H9 (cell line): ENCODE measurements around the gene ZSWIM1. TPM values are rescaled to one million over a fixed set of nuclear protein-coding genes. Genes with fewer than 3 reads are reported as not detected.

Source experiments
- DNase-seq: peaks from one replicate; pipeline ENCODE4 v3.0.0-alpha.2; 2017
- H2AFZ ChIP-seq: one replicate; pipeline ENCODE4 v1.6.1; 2013; ENCODE audit warnings: mild to moderate bottlenecking, low read length, control low read depth, moderate library complexity
- H2AK5ac ChIP-seq: 2 replicates; pipeline ENCODE4 v1.6.1; 2013; ENCODE audit warnings: low read length, control low read depth, mixed read lengths; ENCODE audit not compliant: insufficient read length
- H2BK120ac ChIP-seq: one replicate; pipeline ENCODE4 v1.6.1; 2013; ENCODE audit warnings: low read depth, mild to moderate bottlenecking, low read length, control low read depth, inconsistent platforms; ENCODE audit not compliant: poor library complexity, severe bottlenecking
- H2BK12ac ChIP-seq: 2 replicates; pipeline ENCODE4 v1.6.1; 2013; ENCODE audit warnings: low read length, control low read depth, mixed read lengths, low read depth; ENCODE audit not compliant: insufficient read length
- H2BK15ac ChIP-seq: 2 replicates; pipeline ENCODE4 v1.6.1; 2013; ENCODE audit warnings: low read depth, low read length, control low read depth
- H2BK20ac ChIP-seq: one replicate; pipeline ENCODE4 v1.6.1; 2013; ENCODE audit warnings: low read depth, mild to moderate bottlenecking, low read length, control low read depth, inconsistent platforms; ENCODE audit not compliant: poor library complexity, severe bottlenecking
- H2BK5ac ChIP-seq: 2 replicates; pipeline ENCODE4 v1.6.1; 2013; ENCODE audit warnings: low read length, control low read depth, mixed read lengths; ENCODE audit not compliant: insufficient read length
- H3K14ac ChIP-seq: 2 replicates; pipeline ENCODE4 v1.6.1; 2013; ENCODE audit warnings: low read length, control low read depth; ENCODE audit not compliant: insufficient read depth
- H3K18ac ChIP-seq: 2 replicates; pipeline ENCODE4 v1.6.1; 2013; ENCODE audit warnings: low read depth, mild to moderate bottlenecking, mixed read lengths, low read length, control low read depth; ENCODE audit not compliant: insufficient read length
- H3K23ac ChIP-seq: 2 replicates; pipeline ENCODE4 v1.6.1; 2013; ENCODE audit warnings: low read length, control low read depth, mixed read lengths, low read depth; ENCODE audit not compliant: insufficient read length
- H3K23me2 ChIP-seq: 2 replicates; pipeline ENCODE4 v1.6.1; 2013; ENCODE audit warnings: low read depth, mild to moderate bottlenecking, mixed read lengths, low read length, control low read depth; ENCODE audit not compliant: insufficient read length, poor library complexity, severe bottlenecking
- H3K27ac ChIP-seq: 2 replicates; pipeline ENCODE4 v1.5.1; 2013; ENCODE audit warnings: low read length, control low read depth, mixed read lengths, low read depth; ENCODE audit not compliant: insufficient read length
- H3K27me3 ChIP-seq: 2 replicates; pipeline ENCODE4 v1.6.1; 2013; ENCODE audit warnings: low read length, control low read depth, inconsistent platforms; ENCODE audit not compliant: insufficient read depth
- H3K4ac ChIP-seq: 2 replicates; pipeline ENCODE4 v1.6.1; 2013; ENCODE audit warnings: low read depth, mild to moderate bottlenecking, control low read depth, inconsistent platforms, low read length, moderate library complexity
- H3K4me1 ChIP-seq: 2 replicates; pipeline ENCODE4 v1.6.1; 2013; ENCODE audit warnings: low read length, control low read depth, inconsistent platforms; ENCODE audit not compliant: insufficient read depth
- H3K4me2 ChIP-seq: 2 replicates; pipeline ENCODE4 v1.6.1; 2013; ENCODE audit warnings: low read length, control low read depth, mixed read lengths; ENCODE audit not compliant: insufficient read length, insufficient read depth
- H3K56ac ChIP-seq: 2 replicates; pipeline ENCODE4 v1.6.1; 2013; ENCODE audit warnings: low read depth, mild to moderate bottlenecking, mixed read lengths, low read length, control low read depth; ENCODE audit not compliant: insufficient read length
- H3K79me1 ChIP-seq: 2 replicates; pipeline ENCODE4 v1.6.1; 2013; ENCODE audit warnings: low read depth, mild to moderate bottlenecking, moderate library complexity, low read length, control low read depth, inconsistent platforms; ENCODE audit not compliant: insufficient read depth, poor library complexity, severe bottlenecking
- H3K79me2 ChIP-seq: 2 replicates; pipeline ENCODE4 v1.6.1; 2013; ENCODE audit warnings: low read length, control low read depth, inconsistent platforms; ENCODE audit not compliant: insufficient read depth
- H3K9ac ChIP-seq: 2 replicates; pipeline ENCODE4 v1.6.1; 2013; ENCODE audit warnings: low read length, control low read depth, mixed read lengths; ENCODE audit not compliant: insufficient read length; ENCODE audit errors: extremely low read depth
- H3K9me3 ChIP-seq: one replicate; pipeline ENCODE4 v1.6.1; 2013; ENCODE audit warnings: low read depth, low read length, inconsistent platforms; ENCODE audit not compliant: control insufficient read depth
- H3T11ph ChIP-seq: one replicate; pipeline ENCODE4 v1.6.1; 2013; ENCODE audit warnings: mild to moderate bottlenecking, low read length, control low read depth, inconsistent platforms
- H4K20me1 ChIP-seq: one replicate; pipeline ENCODE4 v1.6.1; 2013; ENCODE audit not compliant: control insufficient read depth, insufficient read length, insufficient read depth
- H4K5ac ChIP-seq: 2 replicates; pipeline ENCODE4 v1.6.1; 2013; ENCODE audit warnings: low read depth, mild to moderate bottlenecking, mixed read lengths, low read length, control low read depth; ENCODE audit not compliant: insufficient read length
- H4K8ac ChIP-seq: replicated peaks from 2 replicates; pipeline ENCODE4 v1.6.1; 2013; ENCODE audit warnings: low read length, control low read depth, mixed read lengths, low read depth; ENCODE audit not compliant: insufficient read length
- H4K91ac ChIP-seq: 2 replicates; pipeline ENCODE4 v1.6.1; 2013; ENCODE audit warnings: low read depth, mild to moderate bottlenecking, moderate library complexity, mixed read lengths, low read length, control low read depth; ENCODE audit not compliant: insufficient read length
- H3K27ac Mint-ChIP-seq, 3 experiments: 2 replicates in 2 of 3; 3 replicates in 1 of 3; pipeline ENCODE4 v1.8.0; 2020 to 2021; ENCODE audit warnings: mixed read lengths in 3 of 3, mild to moderate bottlenecking in 1 of 3, moderate library complexity in 1 of 3
- H3K27me3 Mint-ChIP-seq: 2 replicates; pipeline ENCODE4 v1.8.0; 2021; ENCODE audit warnings: low read depth, mild to moderate bottlenecking, moderate library complexity, mixed read lengths
- H3K36me3 Mint-ChIP-seq, 3 experiments: 2 replicates in 2 of 3; 3 replicates in 1 of 3; pipeline ENCODE4 v1.8.0; 2020 to 2021; ENCODE audit warnings: low read depth in 3 of 3, mixed read lengths in 3 of 3; ENCODE audit not compliant: insufficient read depth in 1 of 3
- H3K4me1 Mint-ChIP-seq, 2 experiments: 2 replicates each; pipeline ENCODE4 v1.8.0; 2020; ENCODE audit warnings: mixed read lengths in 2 of 2
- H3K4me3 Mint-ChIP-seq, 2 experiments: 2 replicates in 1 of 2; 3 replicates in 1 of 2; pipeline ENCODE4 v1.8.0; 2020 to 2021; ENCODE audit warnings: mild to moderate bottlenecking in 2 of 2, mixed read lengths in 2 of 2, moderate library complexity in 1 of 2
- H3K9me3 Mint-ChIP-seq, 2 experiments: 2 replicates in 1 of 2; 3 replicates in 1 of 2; pipeline ENCODE4 v1.8.0; 2020; ENCODE audit warnings: mild to moderate bottlenecking in 2 of 2, mixed read lengths in 2 of 2, moderate library complexity in 1 of 2
- WGBS: extraction: QIAGEN DNeasy Blood & Tissue Kit; methylation state at CpG from one replicate; pipeline ENCODE4 v1.1.7; 2013; ENCODE audit warnings: missing lambda C conversion rate, low lambda C conversion rate, mixed read lengths; ENCODE audit not compliant: insufficient read length; ENCODE audit errors: extremely low coverage; 5-methylcytosine and 5-hydroxymethylcytosine counted together
- total RNA-seq: library from RNA; stranded (reverse); gene quantifications from 2 replicates; pipeline ENCODE4 v1.2.1, GENCODE V29; 2021
- TF ChIP-seq, protein P1 (sequence below): fragments of 200-600 bp; sonication (generic); conservative IDR thresholded peaks from 3 replicates; pipeline ENCODE4 v1.8.0; 2021; ENCODE audit warnings: antibody characterized with exemption, mild to moderate bottlenecking

The ZSWIM1 gene
- total RNA-seq, 1 experiment from 2014 or later = 13.0 TPM

- no peak overlapping the region for H4K91ac ChIP-seq
- H3K56ac ChIP-seq = no peak overlapping the region
- H3K4me2 ChIP-seq = no peak overlapping the region
- Mint-ChIP-seq H3K27me3 (peaks cover 6% of the 10 kb centered on the region), H3K27ac (no peak overlapping the region), H3K9me3 (no peaks in the 10 kb centered on the region), H3K4me1 (peaks cover 7 to 13% of the 10 kb centered on the region in 2 experiments; a peak in 3 of 4 replicates), H3K4me3 (no peak overlapping the region), H3K36me3 (no peaks in the 10 kb centered on the region)
- H3K23me2 ChIP-seq = no peaks in the 10 kb centered on the region
- no peak overlapping the region for H4K8ac ChIP-seq
- no peak overlapping the region for H2BK5ac ChIP-seq
- H2AK5ac ChIP-seq = no peak overlapping the region
- DNase-seq = no peak
- no peaks in the 10 kb centered on the region for H3K79me1 ChIP-seq
- no peak overlapping the region for H2AFZ ChIP-seq
- no peak overlapping the region for H3K27ac ChIP-seq
- no peaks in the 10 kb centered on the region for H4K20me1 ChIP-seq
- no peak overlapping the region for H2BK20ac ChIP-seq
- no CpG with 5 or more reads among the region's 12 CpGs for WGBS
- no peak overlapping the region for H3K14ac ChIP-seq
- TF ChIP-seq, protein P1, sequence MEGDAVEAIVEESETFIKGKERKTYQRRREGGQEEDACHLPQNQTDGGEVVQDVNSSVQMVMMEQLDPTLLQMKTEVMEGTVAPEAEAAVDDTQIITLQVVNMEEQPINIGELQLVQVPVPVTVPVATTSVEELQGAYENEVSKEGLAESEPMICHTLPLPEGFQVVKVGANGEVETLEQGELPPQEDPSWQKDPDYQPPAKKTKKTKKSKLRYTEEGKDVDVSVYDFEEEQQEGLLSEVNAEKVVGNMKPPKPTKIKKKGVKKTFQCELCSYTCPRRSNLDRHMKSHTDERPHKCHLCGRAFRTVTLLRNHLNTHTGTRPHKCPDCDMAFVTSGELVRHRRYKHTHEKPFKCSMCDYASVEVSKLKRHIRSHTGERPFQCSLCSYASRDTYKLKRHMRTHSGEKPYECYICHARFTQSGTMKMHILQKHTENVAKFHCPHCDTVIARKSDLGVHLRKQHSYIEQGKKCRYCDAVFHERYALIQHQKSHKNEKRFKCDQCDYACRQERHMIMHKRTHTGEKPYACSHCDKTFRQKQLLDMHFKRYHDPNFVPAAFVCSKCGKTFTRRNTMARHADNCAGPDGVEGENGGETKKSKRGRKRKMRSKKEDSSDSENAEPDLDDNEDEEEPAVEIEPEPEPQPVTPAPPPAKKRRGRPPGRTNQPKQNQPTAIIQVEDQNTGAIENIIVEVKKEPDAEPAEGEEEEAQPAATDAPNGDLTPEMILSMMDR = no peak
- no peaks in the 10 kb centered on the region for H3K4me1 ChIP-seq
- H3K9ac ChIP-seq = no peak overlapping the region
- no peaks in the 10 kb centered on the region for H3K9me3 ChIP-seq
- H2BK12ac ChIP-seq = no peak overlapping the region
- H3K18ac ChIP-seq = no peak overlapping the region
- no peaks in the 10 kb centered on the region for H3K79me2 ChIP-seq
- no peak overlapping the region for H3T11ph ChIP-seq
- no peak overlapping the region for H3K4ac ChIP-seq
- no peak overlapping the region for H2BK15ac ChIP-seq
- H3K27me3 ChIP-seq = no peaks in the 10 kb centered on the region
- no peak overlapping the region for H3K23ac ChIP-seq
- no peak overlapping the region for H2BK120ac ChIP-seq
- H4K5ac ChIP-seq = no peak overlapping the region
Measured at GRCh38 chr20:45918779-45919537, 37.9 kb downstream of the ZSWIM1 start.
